Measurements from ENCODE around the gene C1QB. TPM values are rescaled to one million over a fixed set of nuclear protein-coding genes. Genes with fewer than 3 reads are reported as not detected.

Gene C1QB
- total RNA-seq, 4 donors from 2014 or later: 7.1 to 240 (median 110) TPM

GRCh38 chr1:22689505-22689904, 36.5 kb downstream of the C1QB start:
- intact Hi-C loops (cut with DNase I): no loop called here
- 39 to 60% methylated on average over 11 of the region's 11 CpGs for WGBS, 2 donors
- Histone ChIP-seq H3K27ac (no peak overlapping the region), H3K4me3 (no peak overlapping the region), H3K9me3 (no peaks in the 10 kb centered on the region), H3K4me1 (no peaks in the 10 kb centered on the region), H3K36me3 (no peaks in the 10 kb centered on the region), H3K27me3 (peaks cover 0 to 43% (median 0%) of the 10 kb centered on the region in 4 donors)
- TF ChIP-seq, protein P1, sequence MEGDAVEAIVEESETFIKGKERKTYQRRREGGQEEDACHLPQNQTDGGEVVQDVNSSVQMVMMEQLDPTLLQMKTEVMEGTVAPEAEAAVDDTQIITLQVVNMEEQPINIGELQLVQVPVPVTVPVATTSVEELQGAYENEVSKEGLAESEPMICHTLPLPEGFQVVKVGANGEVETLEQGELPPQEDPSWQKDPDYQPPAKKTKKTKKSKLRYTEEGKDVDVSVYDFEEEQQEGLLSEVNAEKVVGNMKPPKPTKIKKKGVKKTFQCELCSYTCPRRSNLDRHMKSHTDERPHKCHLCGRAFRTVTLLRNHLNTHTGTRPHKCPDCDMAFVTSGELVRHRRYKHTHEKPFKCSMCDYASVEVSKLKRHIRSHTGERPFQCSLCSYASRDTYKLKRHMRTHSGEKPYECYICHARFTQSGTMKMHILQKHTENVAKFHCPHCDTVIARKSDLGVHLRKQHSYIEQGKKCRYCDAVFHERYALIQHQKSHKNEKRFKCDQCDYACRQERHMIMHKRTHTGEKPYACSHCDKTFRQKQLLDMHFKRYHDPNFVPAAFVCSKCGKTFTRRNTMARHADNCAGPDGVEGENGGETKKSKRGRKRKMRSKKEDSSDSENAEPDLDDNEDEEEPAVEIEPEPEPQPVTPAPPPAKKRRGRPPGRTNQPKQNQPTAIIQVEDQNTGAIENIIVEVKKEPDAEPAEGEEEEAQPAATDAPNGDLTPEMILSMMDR (IDR thresholded peaks at IDR 0.05): no peak
- no peak for TF ChIP-seq POLR2A (IDR thresholded peaks at IDR 0.05)
- DNase-seq: no peak

- 73 to 75% methylated on average over 8 to 13 of the region's 13 CpGs for WGBS, 2 donors
- Histone ChIP-seq H3K27me3 (peaks cover 0 to 35% (median 0%) of the 10 kb centered on the region in 4 donors), H3K27ac (no peak overlapping the region), H3K4me1 (no peaks in the 10 kb centered on the region), H3K9me3 (no peaks in the 10 kb centered on the region), H3K4me3 (no peak overlapping the region), H3K36me3 (no peaks in the 10 kb centered on the region)
- DNase-seq: no peak
- TF ChIP-seq POLR2A (IDR thresholded peaks at IDR 0.05): no peak
- TF ChIP-seq, protein P1 (IDR thresholded peaks at IDR 0.05): no peak
- intact Hi-C loops (cut with DNase I): no loop called here
Measured at GRCh38 chr1:22691031-22691753, 38.2 kb downstream of the C1QB start.

DNA sequence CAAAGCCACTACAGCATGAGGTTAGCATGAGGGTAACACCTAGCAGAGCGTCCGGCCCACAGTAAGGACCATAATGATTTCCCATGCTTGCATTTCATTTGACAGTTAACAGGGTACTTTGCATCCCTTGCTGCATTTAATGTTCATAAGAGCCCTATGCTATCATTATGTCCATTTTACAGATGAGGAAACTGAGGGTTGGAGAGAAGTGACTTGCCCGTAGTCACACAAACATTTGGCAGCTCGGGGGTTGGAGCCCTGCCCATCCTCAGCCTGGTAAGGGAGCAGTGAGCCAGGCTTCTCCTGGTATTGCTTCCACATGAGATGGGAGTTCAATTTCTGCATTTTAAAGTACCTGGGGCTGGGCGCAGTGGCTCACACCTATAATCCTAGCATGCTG, 41.1 kb downstream of the C1QB start:
- intact Hi-C loops (cut with DNase I): no loop called here
- Histone ChIP-seq H3K4me3 (no peak overlapping the region), H3K36me3 (no peaks in the 10 kb centered on the region), H3K27me3 (peaks cover 0 to 18% (median 0%) of the 10 kb centered on the region in 4 donors), H3K27ac (no peak overlapping the region), H3K4me1 (no peaks in the 10 kb centered on the region), H3K9me3 (no peaks in the 10 kb centered on the region)
- TF ChIP-seq, protein P1 (IDR thresholded peaks at IDR 0.05): no peak
- no peak for TF ChIP-seq POLR2A (IDR thresholded peaks at IDR 0.05)
- no peak for DNase-seq
- 72 to 77% methylated on average over 4 to 5 of the region's 5 CpGs for WGBS, 2 donors

- intact Hi-C loops (cut with DNase I): no loop called here
- DNase-seq: no peak
- H3K9me3 ChIP-seq: no peaks in the 10 kb centered on the region
- H3K27me3 ChIP-seq: peaks cover 0 to 7% (median 0%) of the 10 kb centered on the region in 4 donors
- no peaks in the 10 kb centered on the region for H3K36me3 ChIP-seq
- no peak overlapping the region for H3K4me3 ChIP-seq
- WGBS, 2 donors: 81% methylated on average over 3 of the region's 3 CpGs
- TF ChIP-seq, protein P1 (IDR thresholded peaks at IDR 0.05): no peak
- TF ChIP-seq POLR2A (IDR thresholded peaks at IDR 0.05): no peak
- H3K27ac ChIP-seq: no peak overlapping the region
- no peaks in the 10 kb centered on the region for H3K4me1 ChIP-seq
Measured at GRCh38 chr1:22696610-22697009, 43.6 kb downstream of the C1QB start.

- no peak for DNase-seq
Measured at GRCh38 chr1:22697980-22698379, 44.9 kb downstream of the C1QB start.

More at GRCh38 chr1:22697980-22698379, 44.9 kb downstream of the C1QB start:
- no peak overlapping the region for H3K27ac ChIP-seq
- H3K36me3 ChIP-seq: no peaks in the 10 kb centered on the region
- WGBS, 2 donors: 73 to 75% methylated on average over 2 to 4 of the region's 5 CpGs
- H3K27me3 ChIP-seq: peaks cover 0 to 19% (median 0%) of the 10 kb centered on the region in 4 donors
- H3K9me3 ChIP-seq: no peaks in the 10 kb centered on the region
- TF ChIP-seq POLR2A (IDR thresholded peaks at IDR 0.05): no peak
- TF ChIP-seq, protein P1 (IDR thresholded peaks at IDR 0.05): no peak
- intact Hi-C loops (cut with DNase I): no loop called here
- H3K4me3 ChIP-seq: no peak overlapping the region
- H3K4me1 ChIP-seq: no peaks in the 10 kb centered on the region

All from esophagus squamous epithelium (tissue), 5 donors.